GM23338 (cell line): ENCODE measurements around the gene URM1.

ENCODE experiments used
- CREB1 ChIP-seq: fragments of 250-450 bp; sonication (Bioruptor Pico); IDR thresholded peaks from 2 replicates; pipeline ENCODE4 v1.5.0; 2020; ENCODE audit warnings: low read depth, mild to moderate bottlenecking, moderate library complexity
- EZH2 ChIP-seq: fragments of 200-600 bp; sonication (generic); IDR thresholded peaks from one replicate; pipeline ENCODE4 v1.8.0; 2017; ENCODE audit warnings: antibody characterized with exemption, mild to moderate bottlenecking, low read depth; ENCODE audit not compliant: unreplicated experiment
- EZH2phosphoT487 ChIP-seq: fragments of 200-600 bp; sonication (generic); IDR thresholded peaks from one replicate; pipeline ENCODE4 v1.8.1; 2018; ENCODE audit warnings: antibody characterized with exemption; ENCODE audit not compliant: unreplicated experiment
- JUNB ChIP-seq: IDR thresholded peaks from one replicate; pipeline ENCODE4 v1.6.1; 2016; ENCODE audit warnings: antibody characterized with exemption; ENCODE audit not compliant: unreplicated experiment
- NANOG ChIP-seq: IDR thresholded peaks from 2 replicates; pipeline ENCODE4 v1.6.1; 2016; ENCODE audit warnings: antibody characterized with exemption, borderline replicate concordance
- POLR2AphosphoS5 ChIP-seq: IDR thresholded peaks from 2 replicates; pipeline ENCODE4 v1.6.1; 2016; ENCODE audit warnings: antibody characterized with exemption, low read depth
- STAT1 ChIP-seq: IDR thresholded peaks from one replicate; pipeline ENCODE4 v1.6.1; 2016; ENCODE audit warnings: antibody characterized with exemption; ENCODE audit not compliant: unreplicated experiment
- ZNF114 ChIP-seq: fragments of 250-450 bp; sonication (Bioruptor Pico); IDR thresholded peaks from 2 replicates; pipeline ENCODE4 v1.5.0; 2020; ENCODE audit warnings: mild to moderate bottlenecking, moderate library complexity
- ZNF331 ChIP-seq: fragments of 250-450 bp; sonication (Bioruptor Pico); IDR thresholded peaks from 2 replicates; pipeline ENCODE4 v1.5.0; 2020; ENCODE audit warnings: low read depth, mild to moderate bottlenecking, moderate library complexity
- TF ChIP-seq, protein P1 (sequence below), 2 experiments: fragments of 200-600 bp in 1 of 2; sonication (generic) in 1 of 2; conservative IDR thresholded peaks; 2 replicates each; pipeline versions ENCODE4 v1.5.1 to v1.6.1; 2016 to 2017; ENCODE audit warnings: antibody characterized with exemption in 2 of 2, low read depth in 2 of 2, mild to moderate bottlenecking in 2 of 2, moderate library complexity in 1 of 2
- TF ChIP-seq, protein P2 (sequence below): IDR thresholded peaks from one replicate; pipeline ENCODE4 v1.6.1; 2018; ENCODE audit warnings: antibody characterized with exemption; ENCODE audit not compliant: unreplicated experiment
- TF ChIP-seq, protein P3 (sequence below): IDR thresholded peaks from 2 replicates; pipeline ENCODE4 v1.6.1; 2016; ENCODE audit warnings: antibody characterized with exemption

DNA sequence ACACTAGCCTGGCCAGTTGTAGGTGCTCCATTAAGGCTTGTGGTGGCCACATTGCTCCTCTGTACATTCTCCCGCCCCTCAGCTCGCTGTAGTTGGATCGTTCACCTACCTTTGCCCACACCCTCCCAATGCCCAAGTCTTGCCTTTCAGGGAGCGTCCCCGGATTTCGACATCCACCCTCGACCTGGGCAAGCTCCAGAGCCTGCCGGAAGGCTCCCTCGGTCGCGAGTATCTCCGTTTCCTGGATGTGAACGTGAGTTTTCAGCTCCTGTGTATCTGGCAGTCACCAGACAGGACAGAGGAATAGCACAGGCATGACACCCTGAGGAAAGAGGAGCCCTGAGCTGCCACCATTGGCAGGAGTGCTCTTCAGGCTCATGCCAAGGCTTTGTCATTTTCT lies 45.5 kb upstream of the URM1 start:
- TF ChIP-seq, protein P1, sequence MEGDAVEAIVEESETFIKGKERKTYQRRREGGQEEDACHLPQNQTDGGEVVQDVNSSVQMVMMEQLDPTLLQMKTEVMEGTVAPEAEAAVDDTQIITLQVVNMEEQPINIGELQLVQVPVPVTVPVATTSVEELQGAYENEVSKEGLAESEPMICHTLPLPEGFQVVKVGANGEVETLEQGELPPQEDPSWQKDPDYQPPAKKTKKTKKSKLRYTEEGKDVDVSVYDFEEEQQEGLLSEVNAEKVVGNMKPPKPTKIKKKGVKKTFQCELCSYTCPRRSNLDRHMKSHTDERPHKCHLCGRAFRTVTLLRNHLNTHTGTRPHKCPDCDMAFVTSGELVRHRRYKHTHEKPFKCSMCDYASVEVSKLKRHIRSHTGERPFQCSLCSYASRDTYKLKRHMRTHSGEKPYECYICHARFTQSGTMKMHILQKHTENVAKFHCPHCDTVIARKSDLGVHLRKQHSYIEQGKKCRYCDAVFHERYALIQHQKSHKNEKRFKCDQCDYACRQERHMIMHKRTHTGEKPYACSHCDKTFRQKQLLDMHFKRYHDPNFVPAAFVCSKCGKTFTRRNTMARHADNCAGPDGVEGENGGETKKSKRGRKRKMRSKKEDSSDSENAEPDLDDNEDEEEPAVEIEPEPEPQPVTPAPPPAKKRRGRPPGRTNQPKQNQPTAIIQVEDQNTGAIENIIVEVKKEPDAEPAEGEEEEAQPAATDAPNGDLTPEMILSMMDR (conservative IDR thresholded peaks at IDR 0.05; ENCODE audit: low read depth in 2 of 2), result no peak
- no peak for TF ChIP-seq POLR2AphosphoS5
- no peak for TF ChIP-seq EZH2phosphoT487
- TF ChIP-seq, protein P2, sequence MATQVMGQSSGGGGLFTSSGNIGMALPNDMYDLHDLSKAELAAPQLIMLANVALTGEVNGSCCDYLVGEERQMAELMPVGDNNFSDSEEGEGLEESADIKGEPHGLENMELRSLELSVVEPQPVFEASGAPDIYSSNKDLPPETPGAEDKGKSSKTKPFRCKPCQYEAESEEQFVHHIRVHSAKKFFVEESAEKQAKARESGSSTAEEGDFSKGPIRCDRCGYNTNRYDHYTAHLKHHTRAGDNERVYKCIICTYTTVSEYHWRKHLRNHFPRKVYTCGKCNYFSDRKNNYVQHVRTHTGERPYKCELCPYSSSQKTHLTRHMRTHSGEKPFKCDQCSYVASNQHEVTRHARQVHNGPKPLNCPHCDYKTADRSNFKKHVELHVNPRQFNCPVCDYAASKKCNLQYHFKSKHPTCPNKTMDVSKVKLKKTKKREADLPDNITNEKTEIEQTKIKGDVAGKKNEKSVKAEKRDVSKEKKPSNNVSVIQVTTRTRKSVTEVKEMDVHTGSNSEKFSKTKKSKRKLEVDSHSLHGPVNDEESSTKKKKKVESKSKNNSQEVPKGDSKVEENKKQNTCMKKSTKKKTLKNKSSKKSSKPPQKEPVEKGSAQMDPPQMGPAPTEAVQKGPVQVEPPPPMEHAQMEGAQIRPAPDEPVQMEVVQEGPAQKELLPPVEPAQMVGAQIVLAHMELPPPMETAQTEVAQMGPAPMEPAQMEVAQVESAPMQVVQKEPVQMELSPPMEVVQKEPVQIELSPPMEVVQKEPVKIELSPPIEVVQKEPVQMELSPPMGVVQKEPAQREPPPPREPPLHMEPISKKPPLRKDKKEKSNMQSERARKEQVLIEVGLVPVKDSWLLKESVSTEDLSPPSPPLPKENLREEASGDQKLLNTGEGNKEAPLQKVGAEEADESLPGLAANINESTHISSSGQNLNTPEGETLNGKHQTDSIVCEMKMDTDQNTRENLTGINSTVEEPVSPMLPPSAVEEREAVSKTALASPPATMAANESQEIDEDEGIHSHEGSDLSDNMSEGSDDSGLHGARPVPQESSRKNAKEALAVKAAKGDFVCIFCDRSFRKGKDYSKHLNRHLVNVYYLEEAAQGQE, result no peak
- TF ChIP-seq, protein P3, sequence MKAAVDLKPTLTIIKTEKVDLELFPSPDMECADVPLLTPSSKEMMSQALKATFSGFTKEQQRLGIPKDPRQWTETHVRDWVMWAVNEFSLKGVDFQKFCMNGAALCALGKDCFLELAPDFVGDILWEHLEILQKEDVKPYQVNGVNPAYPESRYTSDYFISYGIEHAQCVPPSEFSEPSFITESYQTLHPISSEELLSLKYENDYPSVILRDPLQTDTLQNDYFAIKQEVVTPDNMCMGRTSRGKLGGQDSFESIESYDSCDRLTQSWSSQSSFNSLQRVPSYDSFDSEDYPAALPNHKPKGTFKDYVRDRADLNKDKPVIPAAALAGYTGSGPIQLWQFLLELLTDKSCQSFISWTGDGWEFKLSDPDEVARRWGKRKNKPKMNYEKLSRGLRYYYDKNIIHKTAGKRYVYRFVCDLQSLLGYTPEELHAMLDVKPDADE, result no peak
- TF ChIP-seq EZH2, result no peak
- TF ChIP-seq JUNB, result no peak
- TF ChIP-seq ZNF114 (CRISPR knock-in tag), result no peak
- TF ChIP-seq CREB1, result no peak
- no peak for TF ChIP-seq NANOG
- no peak for TF ChIP-seq STAT1
- no peak for TF ChIP-seq ZNF331 (CRISPR knock-in tag)
